Measurements from ENCODE around the gene ANKRD34B.

Gene ANKRD34B

GRCh38 chr5:80576383-80576782 is 6.3 kb upstream of the ANKRD34B start:
- Histone ChIP-seq H3K9me3 (ENCODE audit: control insufficient read depth, low read length) (no peaks in the 10 kb centered on the region), H3K4me1 (ENCODE audit: control insufficient read depth, insufficient read depth, low read length, poor library complexity, severe bottlenecking) (no peaks in the 10 kb centered on the region), H3K36me3 (ENCODE audit: control insufficient read depth, insufficient read depth, low read length) (no peaks in the 10 kb centered on the region), H3K27ac (ENCODE audit: insufficient read depth, low read length, poor library complexity, severe bottlenecking) (no peak overlapping the region), H3K27me3 (replicated peaks; ENCODE audit: control insufficient read depth, insufficient read depth, low read length, poor library complexity, severe bottlenecking) (no peaks in the 10 kb centered on the region), H3K4me3 (ENCODE audit: insufficient read depth, low read depth, low read length, poor library complexity, severe bottlenecking) (no peak overlapping the region)
- DNase-seq = no peak

GRCh38 chr5:80573062-80573461 is 3.0 kb upstream of the ANKRD34B start:
- Histone ChIP-seq H3K36me3 (ENCODE audit: control insufficient read depth, insufficient read depth, low read length) (no peaks in the 10 kb centered on the region), H3K9me3 (ENCODE audit: control insufficient read depth, low read length) (no peaks in the 10 kb centered on the region), H3K27ac (ENCODE audit: insufficient read depth, low read length, poor library complexity, severe bottlenecking) (no peak overlapping the region), H3K4me1 (ENCODE audit: control insufficient read depth, insufficient read depth, low read length, poor library complexity, severe bottlenecking) (peaks cover 10% of the 10 kb centered on the region), H3K27me3 (replicated peaks; ENCODE audit: control insufficient read depth, insufficient read depth, low read length, poor library complexity, severe bottlenecking) (peaks cover 6% of the 10 kb centered on the region), H3K4me3 (ENCODE audit: insufficient read depth, low read depth, low read length, poor library complexity, severe bottlenecking) (no peak overlapping the region)
- DNase-seq = no peak

- H3K27me3 ChIP-seq (replicated peaks; ENCODE audit: control insufficient read depth, insufficient read depth, low read length, poor library complexity, severe bottlenecking) = peaks cover 15% of the 10 kb centered on the region
- no peak for DNase-seq
- H3K4me1 ChIP-seq (ENCODE audit: control insufficient read depth, insufficient read depth, low read length, poor library complexity, severe bottlenecking) = peaks cover 10% of the 10 kb centered on the region
- H3K4me3 ChIP-seq (ENCODE audit: insufficient read depth, low read depth, low read length, poor library complexity, severe bottlenecking) = peak overlapping the region; percentile 37
- H3K36me3 ChIP-seq (ENCODE audit: control insufficient read depth, insufficient read depth, low read length) = no peaks in the 10 kb centered on the region
- H3K9me3 ChIP-seq (ENCODE audit: control insufficient read depth, low read length) = no peaks in the 10 kb centered on the region
- no peak overlapping the region for H3K27ac ChIP-seq (ENCODE audit: insufficient read depth, low read length, poor library complexity, severe bottlenecking)
These were observed 757 bp downstream of the ANKRD34B start for GRCh38 chr5:80569086-80569960.

GRCh38 chr5:80568251-80568650 is 1.8 kb downstream of the ANKRD34B start:
- H3K27me3 ChIP-seq (replicated peaks; ENCODE audit: control insufficient read depth, insufficient read depth, low read length, poor library complexity, severe bottlenecking) = peaks cover 15% of the 10 kb centered on the region

GRCh38 chr5:80566711-80567259 is 3.3 kb downstream of the ANKRD34B start:
- Histone ChIP-seq H3K4me3 (ENCODE audit: insufficient read depth, low read depth, low read length, poor library complexity, severe bottlenecking) (no peak overlapping the region), H3K27me3 (replicated peaks; ENCODE audit: control insufficient read depth, insufficient read depth, low read length, poor library complexity, severe bottlenecking) (peaks cover 15% of the 10 kb centered on the region), H3K36me3 (ENCODE audit: control insufficient read depth, insufficient read depth, low read length) (no peaks in the 10 kb centered on the region), H3K27ac (ENCODE audit: insufficient read depth, low read length, poor library complexity, severe bottlenecking) (no peak overlapping the region), H3K9me3 (ENCODE audit: control insufficient read depth, low read length) (no peaks in the 10 kb centered on the region), H3K4me1 (ENCODE audit: control insufficient read depth, insufficient read depth, low read length, poor library complexity, severe bottlenecking) (peaks cover 10% of the 10 kb centered on the region)
- no peak for DNase-seq

More at GRCh38 chr5:80568251-80568650, 1.8 kb downstream of the ANKRD34B start:
- Histone ChIP-seq H3K4me1 (ENCODE audit: control insufficient read depth, insufficient read depth, low read length, poor library complexity, severe bottlenecking) (peaks cover 10% of the 10 kb centered on the region), H3K4me3 (ENCODE audit: insufficient read depth, low read depth, low read length, poor library complexity, severe bottlenecking) (no peak overlapping the region), H3K36me3 (ENCODE audit: control insufficient read depth, insufficient read depth, low read length) (no peaks in the 10 kb centered on the region), H3K27ac (ENCODE audit: insufficient read depth, low read length, poor library complexity, severe bottlenecking) (no peak overlapping the region), H3K9me3 (ENCODE audit: control insufficient read depth, low read length) (no peaks in the 10 kb centered on the region)
- no peak for DNase-seq

GRCh38 chr5:80565330-80565729 is 4.8 kb downstream of the ANKRD34B start:
- no peak for DNase-seq
- no peak overlapping the region for H3K27ac ChIP-seq (ENCODE audit: insufficient read depth, low read length, poor library complexity, severe bottlenecking)
- H3K9me3 ChIP-seq (ENCODE audit: control insufficient read depth, low read length) = no peaks in the 10 kb centered on the region
- no peaks in the 10 kb centered on the region for H3K36me3 ChIP-seq (ENCODE audit: control insufficient read depth, insufficient read depth, low read length)
- no peak overlapping the region for H3K4me3 ChIP-seq (ENCODE audit: insufficient read depth, low read depth, low read length, poor library complexity, severe bottlenecking)
- H3K4me1 ChIP-seq (ENCODE audit: control insufficient read depth, insufficient read depth, low read length, poor library complexity, severe bottlenecking) = peaks cover 10% of the 10 kb centered on the region
- H3K27me3 ChIP-seq (replicated peaks; ENCODE audit: control insufficient read depth, insufficient read depth, low read length, poor library complexity, severe bottlenecking) = peaks cover 10% of the 10 kb centered on the region

- H3K4me3 ChIP-seq (ENCODE audit: insufficient read depth, low read depth, low read length, poor library complexity, severe bottlenecking) = no peak overlapping the region
- DNase-seq = no peak
- no peaks in the 10 kb centered on the region for H3K4me1 ChIP-seq (ENCODE audit: control insufficient read depth, insufficient read depth, low read length, poor library complexity, severe bottlenecking)
- H3K27me3 ChIP-seq (replicated peaks; ENCODE audit: control insufficient read depth, insufficient read depth, low read length, poor library complexity, severe bottlenecking) = peaks cover 4% of the 10 kb centered on the region
- no peaks in the 10 kb centered on the region for H3K9me3 ChIP-seq (ENCODE audit: control insufficient read depth, low read length)
- H3K36me3 ChIP-seq (ENCODE audit: control insufficient read depth, insufficient read depth, low read length) = no peaks in the 10 kb centered on the region
- H3K27ac ChIP-seq (ENCODE audit: insufficient read depth, low read length, poor library complexity, severe bottlenecking) = no peak overlapping the region
These were observed 10.8 kb downstream of the ANKRD34B start for GRCh38 chr5:80559244-80559643.

- peaks cover 4% of the 10 kb centered on the region for H3K27me3 ChIP-seq (replicated peaks; ENCODE audit: control insufficient read depth, insufficient read depth, low read length, poor library complexity, severe bottlenecking)
- H3K36me3 ChIP-seq (ENCODE audit: control insufficient read depth, insufficient read depth, low read length) = no peaks in the 10 kb centered on the region
- H3K4me1 ChIP-seq (ENCODE audit: control insufficient read depth, insufficient read depth, low read length, poor library complexity, severe bottlenecking) = no peaks in the 10 kb centered on the region
- no peak overlapping the region for H3K4me3 ChIP-seq (ENCODE audit: insufficient read depth, low read depth, low read length, poor library complexity, severe bottlenecking)
- no peak for DNase-seq
- H3K9me3 ChIP-seq (ENCODE audit: control insufficient read depth, low read length) = no peaks in the 10 kb centered on the region
- no peak overlapping the region for H3K27ac ChIP-seq (ENCODE audit: insufficient read depth, low read length, poor library complexity, severe bottlenecking)
These were observed 15.0 kb downstream of the ANKRD34B start for GRCh38 chr5:80555099-80555498.

- H3K4me1 ChIP-seq (ENCODE audit: control insufficient read depth, insufficient read depth, low read length, poor library complexity, severe bottlenecking) = no peaks in the 10 kb centered on the region
- no peak overlapping the region for H3K27ac ChIP-seq (ENCODE audit: insufficient read depth, low read length, poor library complexity, severe bottlenecking)
- H3K36me3 ChIP-seq (ENCODE audit: control insufficient read depth, insufficient read depth, low read length) = no peaks in the 10 kb centered on the region
- no peak for DNase-seq
- H3K9me3 ChIP-seq (ENCODE audit: control insufficient read depth, low read length) = no peaks in the 10 kb centered on the region
- H3K27me3 ChIP-seq (replicated peaks; ENCODE audit: control insufficient read depth, insufficient read depth, low read length, poor library complexity, severe bottlenecking) = peaks cover 4% of the 10 kb centered on the region
- H3K4me3 ChIP-seq (ENCODE audit: insufficient read depth, low read depth, low read length, poor library complexity, severe bottlenecking) = no peak overlapping the region
These were observed 15.4 kb downstream of the ANKRD34B start for GRCh38 chr5:80554646-80555045.

GRCh38 chr5:80541392-80541791 is 28.7 kb downstream of the ANKRD34B start:
- H3K27ac ChIP-seq (ENCODE audit: insufficient read depth, low read length, poor library complexity, severe bottlenecking) = no peak overlapping the region
- H3K4me3 ChIP-seq (ENCODE audit: insufficient read depth, low read depth, low read length, poor library complexity, severe bottlenecking) = no peak overlapping the region
- H3K27me3 ChIP-seq (replicated peaks; ENCODE audit: control insufficient read depth, insufficient read depth, low read length, poor library complexity, severe bottlenecking) = no peaks in the 10 kb centered on the region
- no peaks in the 10 kb centered on the region for H3K36me3 ChIP-seq (ENCODE audit: control insufficient read depth, insufficient read depth, low read length)
- H3K9me3 ChIP-seq (ENCODE audit: control insufficient read depth, low read length) = no peaks in the 10 kb centered on the region
- no peaks in the 10 kb centered on the region for H3K4me1 ChIP-seq (ENCODE audit: control insufficient read depth, insufficient read depth, low read length, poor library complexity, severe bottlenecking)
- no peak for DNase-seq

Measured in effector memory CD4-positive, alpha-beta T cell (primary cell).